Stimulated activated naive B cell treated with anti-CD40 and anti-IgM and Interleukin-4, amounts not matched to agents 10 μg/mL and 1 μg/mL and 100 μg/mL, for 72 hours (primary cell): ENCODE measurements around the gene PTEN.

Experiments
- ATAC-seq, 2 donors: fragments of 150-1000 bp; cut with Tn5 transposase; replicated peaks; 2 replicates each; pipeline ENCODE4 v1.10.0; 2021; ENCODE audit warnings: moderate library complexity in 1 of 2
- DNase-seq: peaks from one replicate; pipeline ENCODE4 v3.0.0; 2021
- H3K27ac Mint-ChIP-seq: one replicate; pipeline ENCODE4 v1.8.0; 2022; ENCODE audit warnings: mild to moderate bottlenecking, mixed read lengths
- H3K27me3 Mint-ChIP-seq, 2 donors: one replicate each; pipeline ENCODE4 v1.8.0; 2022; ENCODE audit warnings: mixed read lengths in 2 of 2
- H3K36me3 Mint-ChIP-seq, 2 donors: one replicate each; pipeline ENCODE4 v1.8.0; 2022; ENCODE audit warnings: mixed read lengths in 2 of 2, mild to moderate bottlenecking in 1 of 2
- H3K4me1 Mint-ChIP-seq, 2 donors: one replicate each; pipeline ENCODE4 v1.8.0; 2022; ENCODE audit warnings: mixed read lengths in 2 of 2, mild to moderate bottlenecking in 1 of 2
- H3K4me3 Mint-ChIP-seq, 2 donors: one replicate each; pipeline ENCODE4 v1.8.0; 2022; ENCODE audit warnings: mild to moderate bottlenecking in 2 of 2, mixed read lengths in 2 of 2, moderate library complexity in 1 of 2
- H3K9me3 Mint-ChIP-seq, 2 donors: one replicate each; pipeline ENCODE4 v1.8.0; 2022; ENCODE audit warnings: mixed read lengths in 2 of 2, mild to moderate bottlenecking in 1 of 2

The PTEN gene

GRCh38 chr10:87974769-87975168, 111.3 kb downstream of the PTEN start:
- Mint-ChIP-seq H3K4me3 (no peak overlapping the region), H3K36me3 (peaks cover 2 to 4% of the 10 kb centered on the region in 2 donors), H3K27me3 (no peaks in the 10 kb centered on the region), H3K27ac (no peak overlapping the region), H3K4me1 (peaks cover 8 to 28% of the 10 kb centered on the region in 2 donors), H3K9me3 (peaks cover 0 to 2% of the 10 kb centered on the region in 2 donors)
- peak in 1 of 2 donors; percentile 36 for ATAC-seq
- DNase-seq: no peak

GRCh38 chr10:87976101-87976743, 112.8 kb downstream of the PTEN start:
- Mint-ChIP-seq H3K4me3 (no peak overlapping the region), H3K9me3 (peaks cover 0 to 2% of the 10 kb centered on the region in 2 donors), H3K36me3 (peaks cover 2 to 3% of the 10 kb centered on the region in 2 donors), H3K4me1 (peaks cover 11 to 28% of the 10 kb centered on the region in 2 donors), H3K27me3 (no peaks in the 10 kb centered on the region), H3K27ac (no peak overlapping the region)
- no peak for DNase-seq
- ATAC-seq: no peak

- Mint-ChIP-seq H3K36me3 (peaks cover 0 to 4% of the 10 kb centered on the region in 2 donors), H3K27ac (no peak overlapping the region), H3K9me3 (no peaks in the 10 kb centered on the region), H3K4me3 (no peak overlapping the region), H3K4me1 (peaks cover 9 to 36% of the 10 kb centered on the region in 2 donors), H3K27me3 (no peaks in the 10 kb centered on the region)
- ATAC-seq (no peak), DNase-seq (no peak)
Observed at GRCh38 chr10:87978166-87978565, 114.7 kb downstream of the PTEN start.

- DNase-seq (no peak), ATAC-seq (no peak)
- H3K4me1 Mint-ChIP-seq: peaks cover 10 to 39% of the 10 kb centered on the region in 2 donors
- H3K27ac Mint-ChIP-seq: no peak overlapping the region
- no peaks in the 10 kb centered on the region for H3K9me3 Mint-ChIP-seq
- no peaks in the 10 kb centered on the region for H3K27me3 Mint-ChIP-seq
- H3K4me3 Mint-ChIP-seq: no peak overlapping the region
- H3K36me3 Mint-ChIP-seq: peaks cover 0 to 4% of the 10 kb centered on the region in 2 donors
Observed at GRCh38 chr10:87979847-87980246, 116.4 kb downstream of the PTEN start.

- no peak for ATAC-seq
- no peaks in the 10 kb centered on the region for H3K9me3 Mint-ChIP-seq
Observed at GRCh38 chr10:87983716-87984115, 120.3 kb downstream of the PTEN start.

GRCh38 chr10:87987206-87987605, 123.8 kb downstream of the PTEN start:
- Mint-ChIP-seq H3K27ac (no peak overlapping the region), H3K4me1 (peaks cover 4 to 12% of the 10 kb centered on the region in 2 donors), H3K9me3 (no peaks in the 10 kb centered on the region), H3K27me3 (no peaks in the 10 kb centered on the region), H3K36me3 (peaks cover 0 to 1% of the 10 kb centered on the region in 2 donors), H3K4me3 (no peak overlapping the region)
- ATAC-seq (no peak), DNase-seq (no peak)

More at GRCh38 chr10:87983716-87984115, 120.3 kb downstream of the PTEN start:
- Mint-ChIP-seq H3K4me3 (no peak overlapping the region), H3K27me3 (no peaks in the 10 kb centered on the region), H3K36me3 (peaks cover 0 to 4% of the 10 kb centered on the region in 2 donors), H3K27ac (no peak overlapping the region), H3K4me1 (peaks cover 8 to 16% of the 10 kb centered on the region in 2 donors)
- DNase-seq: no peak

GRCh38 chr10:87991946-87992345, 128.5 kb downstream of the PTEN start:
- DNase-seq: no peak
- ATAC-seq: no peak
- peaks cover 13 to 14% of the 10 kb centered on the region in 2 donors for H3K4me1 Mint-ChIP-seq
- no peaks in the 10 kb centered on the region for H3K36me3 Mint-ChIP-seq
- H3K9me3 Mint-ChIP-seq: no peaks in the 10 kb centered on the region
- no peaks in the 10 kb centered on the region for H3K27me3 Mint-ChIP-seq
- no peak overlapping the region for H3K4me3 Mint-ChIP-seq
- no peak overlapping the region for H3K27ac Mint-ChIP-seq

GRCh38 chr10:88004451-88004850, 141.0 kb downstream of the PTEN start:
- Mint-ChIP-seq H3K27ac (no peak overlapping the region), H3K36me3 (no peaks in the 10 kb centered on the region), H3K9me3 (peaks cover 0 to 7% of the 10 kb centered on the region in 2 donors), H3K4me1 (no peaks in the 10 kb centered on the region), H3K27me3 (no peaks in the 10 kb centered on the region), H3K4me3 (no peak overlapping the region)
- ATAC-seq (no peak), DNase-seq (no peak)

GRCh38 chr10:88006261-88006660, 142.8 kb downstream of the PTEN start:
- ATAC-seq: no peak
- H3K27ac Mint-ChIP-seq: no peak overlapping the region

GRCh38 chr10:88008866-88009470, 145.5 kb downstream of the PTEN start:
- H3K4me1 Mint-ChIP-seq: peaks cover 0 to 2% of the 10 kb centered on the region in 2 donors
- ATAC-seq: no peak
- no peaks in the 10 kb centered on the region for H3K27me3 Mint-ChIP-seq
- H3K4me3 Mint-ChIP-seq: no peak overlapping the region
- H3K9me3 Mint-ChIP-seq: peaks cover 0 to 10% of the 10 kb centered on the region in 2 donors
- H3K36me3 Mint-ChIP-seq: no peaks in the 10 kb centered on the region
- no peak for DNase-seq
- H3K27ac Mint-ChIP-seq: no peak overlapping the region

More at GRCh38 chr10:88006261-88006660, 142.8 kb downstream of the PTEN start:
- Mint-ChIP-seq H3K36me3 (no peaks in the 10 kb centered on the region), H3K27me3 (no peaks in the 10 kb centered on the region), H3K4me1 (no peaks in the 10 kb centered on the region), H3K4me3 (no peak overlapping the region), H3K9me3 (peaks cover 0 to 5% of the 10 kb centered on the region in 2 donors)
- DNase-seq: no peak

- H3K9me3 Mint-ChIP-seq: peaks cover 0 to 6% of the 10 kb centered on the region in 2 donors
- no peaks in the 10 kb centered on the region for H3K36me3 Mint-ChIP-seq
- DNase-seq: no peak
- ATAC-seq: no peak
- no peak overlapping the region for H3K4me3 Mint-ChIP-seq
- H3K4me1 Mint-ChIP-seq: peaks cover 0 to 2% of the 10 kb centered on the region in 2 donors
- H3K27ac Mint-ChIP-seq: no peak overlapping the region
- no peaks in the 10 kb centered on the region for H3K27me3 Mint-ChIP-seq
Observed at GRCh38 chr10:88012641-88013040, 149.2 kb downstream of the PTEN start.

GRCh38 chr10:88017781-88018180, 154.4 kb downstream of the PTEN start:
- Mint-ChIP-seq H3K4me3 (no peak overlapping the region), H3K27me3 (no peaks in the 10 kb centered on the region)

GRCh38 chr10:88019753-88020152, 156.3 kb downstream of the PTEN start:
- Mint-ChIP-seq H3K4me1 (peaks cover 3 to 12% of the 10 kb centered on the region in 2 donors), H3K27ac (no peak overlapping the region), H3K4me3 (no peak overlapping the region), H3K27me3 (no peaks in the 10 kb centered on the region), H3K36me3 (no peaks in the 10 kb centered on the region), H3K9me3 (peaks cover 0 to 1% of the 10 kb centered on the region in 2 donors)
- ATAC-seq (no peak), DNase-seq (no peak)

More at GRCh38 chr10:88017781-88018180, 154.4 kb downstream of the PTEN start:
- ATAC-seq (no peak), DNase-seq (no peak)
- Mint-ChIP-seq H3K36me3 (no peaks in the 10 kb centered on the region), H3K27ac (no peak overlapping the region), H3K9me3 (no peaks in the 10 kb centered on the region), H3K4me1 (peaks cover 0 to 6% of the 10 kb centered on the region in 2 donors)
